Stomach (tissue), 4 donors: ENCODE results near the gene ING1.

ENCODE experiments used
- CTCF ChIP-seq, 7 experiments: fragments of 450-650 bp in 4 of 7; fragments of 200-600 bp in 3 of 7; sonication (generic) in 3 of 7; IDR thresholded peaks; one replicate each; pipeline ENCODE4 v1.5.1; 2016 to 2019; ENCODE audit warnings: antibody characterized with exemption in 7 of 7, control low read depth in 2 of 7, mild to moderate bottlenecking in 1 of 7
- EP300 ChIP-seq: sonication (generic); formaldehyde crosslinking; IDR thresholded peaks from one replicate; pipeline ENCODE4 v1.6.1; 2017; ENCODE audit warnings: antibody characterized with exemption
- POLR2A ChIP-seq, 4 donors: fragments of 450-650 bp; IDR thresholded peaks; one replicate each; pipeline ENCODE4 v1.6.1; 2016; ENCODE audit warnings: antibody characterized with exemption in 4 of 4, control low read depth in 2 of 4, mild to moderate bottlenecking in 1 of 4, moderate library complexity in 1 of 4

- TF ChIP-seq CTCF (IDR thresholded peaks at IDR 0.05) = no peak
- peak in 2 of 4 donors; percentile 97 to 98 for TF ChIP-seq POLR2A (IDR thresholded peaks at IDR 0.05)
- no peak for TF ChIP-seq EP300
Observed at GRCh38 chr13:110712849-110713641, 455 bp upstream of the ING1 start.
